ENCODE results near the gene VPS4A.

DNA sequence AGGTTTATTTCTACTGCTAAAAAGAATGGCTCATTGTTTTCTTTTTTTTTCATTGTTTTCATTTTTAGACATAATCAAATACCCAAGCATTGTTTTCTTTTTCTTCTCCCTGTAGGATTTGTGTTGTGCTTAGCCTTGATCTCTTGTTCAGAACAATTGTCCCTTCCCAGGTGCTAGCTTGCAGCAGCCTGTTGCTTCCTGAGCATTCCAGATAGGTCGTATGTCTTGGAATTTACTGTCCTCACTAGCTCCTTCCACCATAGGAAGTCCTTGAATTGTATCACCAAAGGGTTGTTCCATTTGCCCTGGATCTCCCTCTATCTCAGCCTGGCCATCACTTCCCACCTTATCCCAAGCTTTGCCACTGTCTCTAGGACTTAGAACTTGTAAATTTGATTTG, 10.0 kb upstream of the VPS4A start:
- TF ChIP-seq, protein P1, sequence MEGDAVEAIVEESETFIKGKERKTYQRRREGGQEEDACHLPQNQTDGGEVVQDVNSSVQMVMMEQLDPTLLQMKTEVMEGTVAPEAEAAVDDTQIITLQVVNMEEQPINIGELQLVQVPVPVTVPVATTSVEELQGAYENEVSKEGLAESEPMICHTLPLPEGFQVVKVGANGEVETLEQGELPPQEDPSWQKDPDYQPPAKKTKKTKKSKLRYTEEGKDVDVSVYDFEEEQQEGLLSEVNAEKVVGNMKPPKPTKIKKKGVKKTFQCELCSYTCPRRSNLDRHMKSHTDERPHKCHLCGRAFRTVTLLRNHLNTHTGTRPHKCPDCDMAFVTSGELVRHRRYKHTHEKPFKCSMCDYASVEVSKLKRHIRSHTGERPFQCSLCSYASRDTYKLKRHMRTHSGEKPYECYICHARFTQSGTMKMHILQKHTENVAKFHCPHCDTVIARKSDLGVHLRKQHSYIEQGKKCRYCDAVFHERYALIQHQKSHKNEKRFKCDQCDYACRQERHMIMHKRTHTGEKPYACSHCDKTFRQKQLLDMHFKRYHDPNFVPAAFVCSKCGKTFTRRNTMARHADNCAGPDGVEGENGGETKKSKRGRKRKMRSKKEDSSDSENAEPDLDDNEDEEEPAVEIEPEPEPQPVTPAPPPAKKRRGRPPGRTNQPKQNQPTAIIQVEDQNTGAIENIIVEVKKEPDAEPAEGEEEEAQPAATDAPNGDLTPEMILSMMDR (IDR thresholded peaks at IDR 0.05; ENCODE audit: low read depth, low read length, missing input control) = no peak
- TF ChIP-seq, protein P2, sequence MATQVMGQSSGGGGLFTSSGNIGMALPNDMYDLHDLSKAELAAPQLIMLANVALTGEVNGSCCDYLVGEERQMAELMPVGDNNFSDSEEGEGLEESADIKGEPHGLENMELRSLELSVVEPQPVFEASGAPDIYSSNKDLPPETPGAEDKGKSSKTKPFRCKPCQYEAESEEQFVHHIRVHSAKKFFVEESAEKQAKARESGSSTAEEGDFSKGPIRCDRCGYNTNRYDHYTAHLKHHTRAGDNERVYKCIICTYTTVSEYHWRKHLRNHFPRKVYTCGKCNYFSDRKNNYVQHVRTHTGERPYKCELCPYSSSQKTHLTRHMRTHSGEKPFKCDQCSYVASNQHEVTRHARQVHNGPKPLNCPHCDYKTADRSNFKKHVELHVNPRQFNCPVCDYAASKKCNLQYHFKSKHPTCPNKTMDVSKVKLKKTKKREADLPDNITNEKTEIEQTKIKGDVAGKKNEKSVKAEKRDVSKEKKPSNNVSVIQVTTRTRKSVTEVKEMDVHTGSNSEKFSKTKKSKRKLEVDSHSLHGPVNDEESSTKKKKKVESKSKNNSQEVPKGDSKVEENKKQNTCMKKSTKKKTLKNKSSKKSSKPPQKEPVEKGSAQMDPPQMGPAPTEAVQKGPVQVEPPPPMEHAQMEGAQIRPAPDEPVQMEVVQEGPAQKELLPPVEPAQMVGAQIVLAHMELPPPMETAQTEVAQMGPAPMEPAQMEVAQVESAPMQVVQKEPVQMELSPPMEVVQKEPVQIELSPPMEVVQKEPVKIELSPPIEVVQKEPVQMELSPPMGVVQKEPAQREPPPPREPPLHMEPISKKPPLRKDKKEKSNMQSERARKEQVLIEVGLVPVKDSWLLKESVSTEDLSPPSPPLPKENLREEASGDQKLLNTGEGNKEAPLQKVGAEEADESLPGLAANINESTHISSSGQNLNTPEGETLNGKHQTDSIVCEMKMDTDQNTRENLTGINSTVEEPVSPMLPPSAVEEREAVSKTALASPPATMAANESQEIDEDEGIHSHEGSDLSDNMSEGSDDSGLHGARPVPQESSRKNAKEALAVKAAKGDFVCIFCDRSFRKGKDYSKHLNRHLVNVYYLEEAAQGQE (IDR thresholded peaks at IDR 0.05) = no peak
- TF ChIP-seq GABPA (IDR thresholded peaks at IDR 0.05 in 1 of 2, conservative IDR thresholded peaks at IDR 0.05 in 1 of 2) (no peak), TAF1 (conservative IDR thresholded peaks at IDR 0.05) (no peak), RAD21 (IDR thresholded peaks at IDR 0.05) (no peak), EGR1 (IDR thresholded peaks at IDR 0.05; ENCODE audit: low read depth in 2 of 2) (no peak), HNF4G (IDR thresholded peaks at IDR 0.05) (no peak)
- TF ChIP-seq, protein P3, sequence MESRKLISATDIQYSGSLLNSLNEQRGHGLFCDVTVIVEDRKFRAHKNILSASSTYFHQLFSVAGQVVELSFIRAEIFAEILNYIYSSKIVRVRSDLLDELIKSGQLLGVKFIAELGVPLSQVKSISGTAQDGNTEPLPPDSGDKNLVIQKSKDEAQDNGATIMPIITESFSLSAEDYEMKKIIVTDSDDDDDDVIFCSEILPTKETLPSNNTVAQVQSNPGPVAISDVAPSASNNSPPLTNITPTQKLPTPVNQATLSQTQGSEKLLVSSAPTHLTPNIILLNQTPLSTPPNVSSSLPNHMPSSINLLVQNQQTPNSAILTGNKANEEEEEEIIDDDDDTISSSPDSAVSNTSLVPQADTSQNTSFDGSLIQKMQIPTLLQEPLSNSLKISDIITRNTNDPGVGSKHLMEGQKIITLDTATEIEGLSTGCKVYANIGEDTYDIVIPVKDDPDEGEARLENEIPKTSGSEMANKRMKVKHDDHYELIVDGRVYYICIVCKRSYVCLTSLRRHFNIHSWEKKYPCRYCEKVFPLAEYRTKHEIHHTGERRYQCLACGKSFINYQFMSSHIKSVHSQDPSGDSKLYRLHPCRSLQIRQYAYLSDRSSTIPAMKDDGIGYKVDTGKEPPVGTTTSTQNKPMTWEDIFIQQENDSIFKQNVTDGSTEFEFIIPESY (IDR thresholded peaks at IDR 0.05) = no peak
- TF ChIP-seq, protein P4, sequence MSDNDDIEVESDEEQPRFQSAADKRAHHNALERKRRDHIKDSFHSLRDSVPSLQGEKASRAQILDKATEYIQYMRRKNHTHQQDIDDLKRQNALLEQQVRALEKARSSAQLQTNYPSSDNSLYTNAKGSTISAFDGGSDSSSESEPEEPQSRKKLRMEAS (IDR thresholded peaks at IDR 0.05) = no peak

Measured in liver (tissue), 3 donors.